DND-41 (cell line): ENCODE measurements around the gene DNAJB13.

Experiments
- ATAC-seq: fragments of 200-7000 bp; cut with Tn5 transposase; 3 replicates; pipeline ENCODE4 v1.9.1; 2021; ENCODE audit warnings: low read depth; ENCODE audit not compliant: insufficient read depth
- DNase-seq: peaks from one replicate; pipeline ENCODE4 v3.0.0-alpha.2; 2020
- H2AFZ ChIP-seq: 2 replicates; pipeline ENCODE4 v1.6.0; 2012; ENCODE audit warnings: low read depth, low read length
- H3K27ac ChIP-seq: 2 replicates; pipeline ENCODE4 v1.5.1; 2012; ENCODE audit warnings: low read length, inconsistent platforms
- H3K27me3 ChIP-seq: fragments of 200-600 bp; sonication (generic); 2 replicates; pipeline ENCODE4 v1.6.0; 2012; ENCODE audit warnings: low read length, mild to moderate bottlenecking, inconsistent platforms; ENCODE audit not compliant: insufficient read depth, poor library complexity
- H3K36me3 ChIP-seq: 2 replicates; pipeline ENCODE4 v1.5.1; 2012; ENCODE audit warnings: low read length, inconsistent platforms; ENCODE audit not compliant: insufficient read depth
- H3K4me1 ChIP-seq: 2 replicates; pipeline ENCODE4 v1.5.1; 2012; ENCODE audit warnings: mild to moderate bottlenecking, low read length; ENCODE audit not compliant: insufficient read depth
- H3K4me2 ChIP-seq: 2 replicates; pipeline ENCODE4 v1.6.0; 2012; ENCODE audit warnings: mild to moderate bottlenecking, moderate library complexity, low read length, inconsistent platforms; ENCODE audit not compliant: insufficient read depth
- H3K4me3 ChIP-seq, 2 experiments: fragments of 200-600 bp in 1 of 2; shearing (Covaris generic) in 1 of 2; 2 replicates each; pipeline ENCODE4 v1.5.1; 2012 to 2016; ENCODE audit warnings: inconsistent platforms in 2 of 2, low read length in 2 of 2, mild to moderate bottlenecking in 2 of 2, low read depth in 1 of 2, moderate library complexity in 1 of 2
- H3K79me2 ChIP-seq: 2 replicates; pipeline ENCODE4 v1.6.0; 2012; ENCODE audit warnings: low read length, inconsistent platforms; ENCODE audit not compliant: insufficient read depth
- H3K9ac ChIP-seq: 2 replicates; pipeline ENCODE4 v1.6.0; 2012; ENCODE audit warnings: low read depth, mild to moderate bottlenecking, inconsistent platforms, low read length, moderate library complexity
- H3K9me3 ChIP-seq: 2 replicates; pipeline ENCODE4 v1.5.1; 2012; ENCODE audit warnings: low read length, moderate library complexity, mild to moderate bottlenecking, inconsistent platforms; ENCODE audit not compliant: insufficient read depth, severe bottlenecking
- H4K20me1 ChIP-seq: 2 replicates; pipeline ENCODE4 v1.6.0; 2012; ENCODE audit warnings: low read length; ENCODE audit not compliant: insufficient read depth
- EZH2 ChIP-seq: IDR thresholded peaks from 3 replicates; pipeline ENCODE4 v1.6.1; 2012; ENCODE audit warnings: borderline replicate concordance, low read depth, mild to moderate bottlenecking, moderate library complexity, low read length, inconsistent platforms; ENCODE audit not compliant: severe bottlenecking
- TF ChIP-seq, protein P1 (sequence below): IDR thresholded peaks from 2 replicates; pipeline ENCODE4 v1.5.1; 2012; ENCODE audit warnings: borderline replicate concordance, low read length, moderate library complexity, mild to moderate bottlenecking; ENCODE audit not compliant: poor library complexity, severe bottlenecking; ENCODE audit errors: extremely low read depth

DNAJB13 gene

DNA sequence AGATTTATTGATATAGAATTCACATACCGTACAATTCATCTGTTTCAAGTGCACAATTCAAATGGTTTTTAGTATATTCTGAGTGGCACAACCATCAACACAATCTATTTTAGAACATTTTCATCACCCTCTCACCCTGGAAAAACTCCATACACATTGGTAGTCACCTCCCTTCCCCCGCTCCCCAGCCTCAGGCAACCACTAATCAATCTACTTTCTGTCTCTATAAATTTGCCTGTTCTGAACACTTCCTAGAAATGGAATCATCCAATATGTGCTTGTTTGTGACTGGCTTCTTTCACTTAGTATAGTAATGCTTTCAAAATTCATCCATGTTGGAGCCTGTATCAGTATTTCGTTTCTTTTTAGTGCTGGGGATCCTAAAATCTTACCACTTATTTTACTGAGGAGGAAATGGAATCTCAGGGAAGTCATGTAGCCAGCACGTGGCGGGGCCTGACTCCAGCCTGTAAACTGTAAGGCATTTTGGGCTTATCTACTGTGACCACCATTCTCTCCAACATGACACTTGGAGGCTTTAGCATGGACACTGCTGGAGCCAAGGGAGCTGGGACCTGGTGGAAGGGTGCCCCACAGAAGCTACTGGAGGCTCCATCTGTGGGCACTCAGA lies 59.0 kb downstream of the DNAJB13 start:
- DNase-seq (no peak), ATAC-seq (no peak)
- TF ChIP-seq, protein P1, sequence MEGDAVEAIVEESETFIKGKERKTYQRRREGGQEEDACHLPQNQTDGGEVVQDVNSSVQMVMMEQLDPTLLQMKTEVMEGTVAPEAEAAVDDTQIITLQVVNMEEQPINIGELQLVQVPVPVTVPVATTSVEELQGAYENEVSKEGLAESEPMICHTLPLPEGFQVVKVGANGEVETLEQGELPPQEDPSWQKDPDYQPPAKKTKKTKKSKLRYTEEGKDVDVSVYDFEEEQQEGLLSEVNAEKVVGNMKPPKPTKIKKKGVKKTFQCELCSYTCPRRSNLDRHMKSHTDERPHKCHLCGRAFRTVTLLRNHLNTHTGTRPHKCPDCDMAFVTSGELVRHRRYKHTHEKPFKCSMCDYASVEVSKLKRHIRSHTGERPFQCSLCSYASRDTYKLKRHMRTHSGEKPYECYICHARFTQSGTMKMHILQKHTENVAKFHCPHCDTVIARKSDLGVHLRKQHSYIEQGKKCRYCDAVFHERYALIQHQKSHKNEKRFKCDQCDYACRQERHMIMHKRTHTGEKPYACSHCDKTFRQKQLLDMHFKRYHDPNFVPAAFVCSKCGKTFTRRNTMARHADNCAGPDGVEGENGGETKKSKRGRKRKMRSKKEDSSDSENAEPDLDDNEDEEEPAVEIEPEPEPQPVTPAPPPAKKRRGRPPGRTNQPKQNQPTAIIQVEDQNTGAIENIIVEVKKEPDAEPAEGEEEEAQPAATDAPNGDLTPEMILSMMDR = no peak
- TF ChIP-seq EZH2 = no peak
- Histone ChIP-seq H3K9ac (no peak overlapping the region), H3K79me2 (no peaks in the 10 kb centered on the region), H3K9me3 (no peaks in the 10 kb centered on the region), H3K27me3 (no peaks in the 10 kb centered on the region), H3K27ac (no peak overlapping the region), H3K4me2 (no peak overlapping the region), H2AFZ (no peak overlapping the region), H3K4me3 (no peak overlapping the region), H3K36me3 (peaks cover 28% of the 10 kb centered on the region), H4K20me1 (no peaks in the 10 kb centered on the region), H3K4me1 (peaks cover 6% of the 10 kb centered on the region; the same call in 1 of the 2 replicates)

DNA sequence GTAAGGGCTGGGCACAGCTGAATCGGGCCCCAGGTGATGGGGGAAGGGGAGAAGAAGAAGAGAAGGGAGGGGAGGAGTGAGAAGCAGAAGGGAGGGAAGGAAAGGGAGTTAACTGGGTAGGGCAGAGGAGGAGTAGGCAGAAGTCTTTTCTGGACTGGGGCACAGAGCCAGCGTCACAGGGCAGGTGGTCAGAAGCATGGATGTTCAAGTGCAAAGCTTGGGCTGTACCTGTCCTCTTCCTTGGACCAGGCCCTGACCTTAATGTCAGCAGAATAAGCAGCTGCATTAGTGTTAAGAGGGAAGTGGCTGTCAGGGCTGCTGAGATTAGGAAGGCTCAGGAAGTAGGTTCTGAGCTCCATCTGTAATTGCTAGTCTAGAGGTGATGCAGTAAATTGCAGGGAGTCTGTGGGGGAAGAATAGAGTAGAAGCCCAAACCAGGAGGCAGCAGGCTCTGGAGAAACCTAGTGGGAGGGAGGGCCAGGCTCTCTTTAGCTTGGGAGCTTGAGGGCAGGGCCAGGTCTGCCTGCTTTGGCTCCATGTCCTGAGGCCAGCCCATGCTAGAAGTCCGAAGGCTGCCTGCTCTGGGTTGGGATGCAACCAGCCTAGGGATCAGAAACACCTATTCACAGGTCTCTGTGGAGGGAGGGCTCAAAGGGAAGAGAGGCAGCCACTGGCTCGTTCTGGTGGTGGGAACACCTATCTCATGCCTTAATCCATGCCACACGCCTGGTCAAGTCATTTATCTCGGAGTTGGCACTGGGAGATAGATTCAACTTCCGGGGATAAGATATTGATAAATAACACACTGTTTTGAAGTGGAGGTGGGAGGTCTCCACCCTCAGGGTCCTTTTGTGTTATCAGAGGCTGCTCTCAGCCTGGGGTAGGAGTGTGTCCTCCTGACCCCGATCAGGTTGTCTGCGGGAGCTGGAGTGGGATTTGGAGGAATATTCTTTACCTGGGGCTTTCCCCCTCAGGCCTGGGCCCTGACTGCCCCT lies 59.8 kb downstream of the DNAJB13 start:
- ATAC-seq (no peak), DNase-seq (no peak)
- Histone ChIP-seq H3K4me1 (peaks cover 6% of the 10 kb centered on the region; the same call in 1 of the 2 replicates), H3K27ac (no peak overlapping the region), H3K79me2 (no peaks in the 10 kb centered on the region), H3K36me3 (peaks cover 28% of the 10 kb centered on the region), H3K9ac (no peak overlapping the region), H3K27me3 (no peaks in the 10 kb centered on the region), H3K9me3 (no peaks in the 10 kb centered on the region), H4K20me1 (no peaks in the 10 kb centered on the region), H2AFZ (no peak overlapping the region), H3K4me2 (no peak overlapping the region), H3K4me3 (no peak overlapping the region)
- TF ChIP-seq, protein P1 = no peak

DNA sequence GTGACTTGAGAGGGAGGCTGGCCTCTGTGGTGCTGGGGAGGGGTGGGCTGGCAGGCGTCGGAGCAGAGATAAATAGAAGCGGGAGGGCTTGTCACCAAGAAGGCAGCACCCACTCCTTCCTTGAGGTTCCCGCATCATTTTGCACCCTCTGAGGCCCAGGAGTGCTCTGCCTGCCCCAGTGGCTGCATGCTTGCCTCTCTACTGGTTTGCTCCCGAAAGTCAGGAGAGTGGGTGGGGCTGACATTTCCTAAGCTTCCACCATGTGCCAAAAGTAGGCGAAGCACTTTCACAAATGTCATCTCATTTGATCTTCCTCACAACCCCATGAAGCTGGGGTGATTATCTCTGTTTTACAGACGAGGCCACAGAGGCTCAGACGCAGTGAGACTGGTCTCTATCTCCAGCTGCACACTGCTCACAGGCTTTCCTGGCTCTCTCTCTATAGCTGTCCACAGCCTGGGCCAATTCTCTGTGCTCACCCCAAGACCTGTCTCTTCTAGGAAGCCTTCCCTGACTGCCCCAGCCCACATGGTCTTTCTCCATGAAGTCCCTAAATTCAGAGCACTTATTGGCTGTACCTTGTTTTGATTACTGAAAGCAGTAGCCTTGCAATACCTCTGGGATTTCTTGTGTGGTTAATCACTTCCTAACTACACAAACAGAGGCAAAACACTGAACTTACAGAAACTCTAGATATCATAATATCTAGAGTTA lies 60.7 kb downstream of the DNAJB13 start:
- Histone ChIP-seq H3K79me2 (no peaks in the 10 kb centered on the region), H3K4me1 (peaks cover 6% of the 10 kb centered on the region; the same call in 1 of the 2 replicates), H3K9ac (no peak overlapping the region), H3K9me3 (no peaks in the 10 kb centered on the region), H3K27ac (0 out of 2 replicates have a peak overlapping the region, but pooled peaks have one; percentile 13), H2AFZ (no peak overlapping the region), H3K4me2 (no peak overlapping the region), H3K36me3 (peaks cover 33% of the 10 kb centered on the region), H4K20me1 (no peaks in the 10 kb centered on the region), H3K4me3 (no peak overlapping the region), H3K27me3 (no peaks in the 10 kb centered on the region)
- DNase-seq (no peak), ATAC-seq (no peak)
- no peak for TF ChIP-seq EZH2
- TF ChIP-seq, protein P1 = no peak
